GM23248 (cell line): ENCODE measurements around the gene ZNF787.

Source experiments
- EZH2 ChIP-seq: fragments of 200-600 bp; sonication (generic); IDR thresholded peaks from 2 replicates; pipeline ENCODE4 v1.6.1; 2018; ENCODE audit warnings: antibody characterized with exemption, mild to moderate bottlenecking; ENCODE audit not compliant: insufficient read depth, poor library complexity, severe bottlenecking
- EZH2phosphoT487 ChIP-seq: fragments of 200-600 bp; sonication (generic); IDR thresholded peaks from 2 replicates; pipeline ENCODE4 v1.6.1; 2018; ENCODE audit warnings: antibody characterized with exemption, moderate library complexity, mild to moderate bottlenecking, low read depth; ENCODE audit not compliant: insufficient read depth

DNA sequence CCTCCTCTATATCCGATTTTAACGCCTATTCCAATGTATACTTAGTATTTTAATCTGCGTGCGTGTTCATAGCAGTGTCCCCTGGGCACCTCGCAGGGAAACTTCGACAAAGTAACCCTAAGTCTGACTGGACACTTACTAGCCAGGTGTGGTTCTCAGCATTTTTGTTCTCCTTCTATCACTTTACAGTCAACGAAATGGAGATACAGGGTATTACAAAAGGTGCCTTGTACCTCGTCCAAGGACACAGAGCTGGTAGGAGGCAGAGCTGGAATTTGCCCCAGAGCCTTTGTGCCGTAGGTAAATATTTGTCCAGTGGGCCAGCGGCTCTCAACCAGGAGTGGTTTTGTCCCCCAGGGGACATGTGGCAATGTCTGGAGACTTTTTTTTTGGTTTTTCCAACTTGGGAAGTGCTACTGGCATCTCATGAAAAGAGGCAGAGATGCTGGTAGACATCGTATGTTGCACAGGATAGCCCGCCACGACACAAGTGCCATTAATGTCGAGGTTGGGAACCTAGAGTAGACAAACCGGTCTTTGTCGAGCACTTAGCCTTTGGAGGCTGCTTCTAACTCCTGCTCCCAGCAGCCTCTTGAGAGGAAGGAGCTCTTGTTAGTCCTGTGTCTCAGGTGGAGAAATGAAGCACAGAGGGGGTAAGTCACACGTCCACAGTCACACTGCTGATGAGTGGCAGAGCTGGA, 21.1 kb upstream of the ZNF787 start:
- TF ChIP-seq EZH2 (no peak), EZH2phosphoT487 (no peak)
